OCI-LY7 (cell line): ENCODE measurements around the gene METTL1. TPM values are rescaled to one million over a fixed set of nuclear protein-coding genes. Genes with fewer than 3 reads are reported as not detected.

Experiments used
- BruUV-seq: library from RNA; stranded (reverse); fragments of 400-500 nt; replicated peaks from 2 replicates; lab custom pipeline; 2021; lab: Mats Ljungman, UMichigan
- CTCF ChIA-PET: fragments of 300-600 bp; sonication (Branson Sonifier 250); formaldehyde crosslinking; loops from one replicate; lab custom pipeline; 2022; ENCODE audit warnings: antibody characterized with exemption; ENCODE audit not compliant: unreplicated experiment; lab: Charles Lee
- POLR2A ChIA-PET: fragments of 300-600 bp; sonication (Branson Sonifier 250); formaldehyde crosslinking; loops from one replicate; lab custom pipeline; 2022; ENCODE audit warnings: antibody characterized with exemption; lab: Charles Lee
- DNase-seq: peaks from one replicate; pipeline ENCODE4 v3.0.0-alpha.2; 2015; ENCODE audit warnings: low spot score
- H2AFZ ChIP-seq: fragments of 200-600 bp; sonication (generic), shearing (Covaris generic); 2 replicates; pipeline ENCODE4 v1.6.1; 2014; ENCODE audit warnings: mild to moderate bottlenecking, antibody characterized with exemption, low read length, moderate library complexity
- H3K27ac ChIP-seq: fragments of 200-600 bp; sonication (generic); 2 replicates; pipeline ENCODE4 v1.5.1; 2014; ENCODE audit warnings: mixed run types, low read depth, mild to moderate bottlenecking, moderate library complexity, low read length, inconsistent platforms; ENCODE audit not compliant: poor library complexity, severe bottlenecking
- H3K36me3 ChIP-seq: fragments of 200-600 bp; sonication (generic); 2 replicates; pipeline ENCODE4 v1.6.1; 2014; ENCODE audit warnings: mild to moderate bottlenecking, antibody characterized with exemption, low read length, moderate library complexity, mixed read lengths; ENCODE audit not compliant: insufficient read depth
- H3K4me1 ChIP-seq: fragments of 200-600 bp; sonication (generic); 2 replicates; pipeline ENCODE4 v1.5.1; 2014; ENCODE audit warnings: mild to moderate bottlenecking, low read length; ENCODE audit not compliant: insufficient read depth, poor library complexity, severe bottlenecking
- H3K4me2 ChIP-seq: fragments of 200-600 bp; sonication (generic); 2 replicates; pipeline ENCODE4 v1.6.1; 2014; ENCODE audit warnings: mild to moderate bottlenecking, low read length
- H3K4me3 ChIP-seq: fragments of 200-600 bp; sonication (generic); 2 replicates; pipeline ENCODE4 v1.5.1; 2014; ENCODE audit warnings: mild to moderate bottlenecking, low read depth, low read length; ENCODE audit not compliant: poor library complexity, severe bottlenecking
- H3K79me2 ChIP-seq: fragments of 200-600 bp; sonication (generic); 2 replicates; pipeline ENCODE4 v1.6.1; 2016; ENCODE audit warnings: low read depth, mild to moderate bottlenecking, low read length, moderate library complexity, mixed read lengths; ENCODE audit not compliant: insufficient read depth
- H3K9me2 ChIP-seq: fragments of 200-600 bp; sonication (generic); 2 replicates; pipeline ENCODE4 v1.6.1; 2016; ENCODE audit warnings: mild to moderate bottlenecking, low read length, mixed read lengths; ENCODE audit not compliant: insufficient read depth
- H3K9me3 ChIP-seq: fragments of 200-600 bp; sonication (generic); 2 replicates; pipeline ENCODE4 v1.6.1; 2014; ENCODE audit warnings: mild to moderate bottlenecking, mixed run types, low read length, mixed read lengths
- H4K20me1 ChIP-seq: fragments of 200-600 bp; sonication (generic); 2 replicates; pipeline ENCODE4 v1.6.1; 2014; ENCODE audit warnings: mild to moderate bottlenecking, antibody characterized with exemption, low read length, moderate library complexity, mixed read lengths; ENCODE audit not compliant: insufficient read depth
- CTCF ChIP-seq: fragments of 200-600 bp; sonication (generic); conservative IDR thresholded peaks from 2 replicates; pipeline ENCODE4 v1.5.1; 2014; ENCODE audit warnings: mild to moderate bottlenecking, antibody characterized with exemption, low read length, moderate library complexity, mixed read lengths
- EZH2phosphoT487 ChIP-seq: fragments of 200-600 bp; sonication (generic); IDR thresholded peaks from 2 replicates; pipeline ENCODE4 v1.6.1; 2018; ENCODE audit warnings: low read depth, borderline replicate concordance, mild to moderate bottlenecking, mixed run types, antibody characterized with exemption, low read length, moderate library complexity, mixed read lengths
- intact Hi-C: fragments of 100-400 bp; cut with micrococcal nuclease; formaldehyde crosslinking; loops from one replicate; pipeline ENCODE4 v1.10.0; 2022; ENCODE audit not compliant: unreplicated experiment
- total RNA-seq, 2 experiments: library from RNA; depleted of rRNA in 1 of 2; stranded (reverse); fragments of >200 nt in 1 of 2; shearing (Covaris generic) in 1 of 2; gene quantifications; 2 replicates each; pipeline ENCODE4 v1.2.3, GENCODE V29; 2014 to 2022

METTL1 gene
- total RNA-seq, 2 experiments from 2014 or later = 22.2 to 23.6 TPM

- intact Hi-C loops = loop anchor here (2.0 kb wide), 1 partner anchor 141 kb away; no protein-coding TSS in a partner anchor
- peaks cover 10% of the 10 kb centered on the region; the same call in 1 of the 2 replicates for H4K20me1 ChIP-seq
- ChIA-PET POLR2A (no interaction called here), CTCF (no interaction called here)
- H3K4me2 ChIP-seq = no peak overlapping the region
- no peak overlapping the region for H2AFZ ChIP-seq
- no peak overlapping the region for H3K4me3 ChIP-seq
- H3K27ac ChIP-seq = no peak overlapping the region
- TF ChIP-seq EZH2phosphoT487 (no peak), CTCF (no peak)
- H3K9me3 ChIP-seq = no peaks in the 10 kb centered on the region
- H3K36me3 ChIP-seq = peaks cover 46% of the 10 kb centered on the region
- no TSS peak for BruUV-seq
- no peak for DNase-seq
- no peaks in the 10 kb centered on the region for H3K9me2 ChIP-seq
- peaks cover 30% of the 10 kb centered on the region for H3K4me1 ChIP-seq
- H3K79me2 ChIP-seq = peaks cover 7% of the 10 kb centered on the region; the same call in 1 of the 2 replicates
Observed at GRCh38 chr12:57757771-57758170, 14.1 kb downstream of the METTL1 start.

GRCh38 chr12:57756406-57757341 is 15.2 kb downstream of the METTL1 start:
- POLR2A ChIA-PET = interaction anchor here (0.7 to 1.4 kb wide), 6 partner anchors 11 to 90 kb away, joined by 3 to 4 read pairs (median 4); partner anchors contain the start of genes CTDSP2, EEF1AKMT3 and METTL1
- peaks cover 33% of the 10 kb centered on the region for H3K4me1 ChIP-seq

More at GRCh38 chr12:57756406-57757341, 15.2 kb downstream of the METTL1 start:
- peaks cover 12% of the 10 kb centered on the region for H3K79me2 ChIP-seq
- CTCF ChIA-PET = interaction anchor here (0.6 to 1.4 kb wide), 5 partner anchors 9 to 142 kb away, joined by 3 to 5 read pairs (median 3); no protein-coding TSS in a partner anchor
- peaks cover 40% of the 10 kb centered on the region for H3K36me3 ChIP-seq
- no peaks in the 10 kb centered on the region for H3K9me3 ChIP-seq
- intact Hi-C loops = loop anchor here (2.0 kb wide), 1 partner anchor 142 kb away; no protein-coding TSS in a partner anchor
- peak overlapping the region; percentile 75 for H3K27ac ChIP-seq
- DNase-seq = peak; percentile 85
- peak overlapping the region; percentile 87 for H3K4me3 ChIP-seq
- no TSS peak for BruUV-seq
- H3K9me2 ChIP-seq = no peaks in the 10 kb centered on the region
- no peak overlapping the region; the same call in 1 of the 2 replicates for H2AFZ ChIP-seq
- TF ChIP-seq CTCF (peak; percentile 90), EZH2phosphoT487 (no peak)
- peaks cover 10% of the 10 kb centered on the region; the same call in 1 of the 2 replicates for H4K20me1 ChIP-seq
- peak overlapping the region; percentile 84 for H3K4me2 ChIP-seq
